COLO829 (cell line): ENCODE measurements around the gene SERPINH1.
A peak's percentile ranks its signal among the peaks of the same experiment; 100 is the strongest.

Experiments
- DNase-seq: peaks from one replicate; pipeline ENCODE4 v3.0.0; 2012; ENCODE audit warnings: low spot score

Gene SERPINH1

DNA sequence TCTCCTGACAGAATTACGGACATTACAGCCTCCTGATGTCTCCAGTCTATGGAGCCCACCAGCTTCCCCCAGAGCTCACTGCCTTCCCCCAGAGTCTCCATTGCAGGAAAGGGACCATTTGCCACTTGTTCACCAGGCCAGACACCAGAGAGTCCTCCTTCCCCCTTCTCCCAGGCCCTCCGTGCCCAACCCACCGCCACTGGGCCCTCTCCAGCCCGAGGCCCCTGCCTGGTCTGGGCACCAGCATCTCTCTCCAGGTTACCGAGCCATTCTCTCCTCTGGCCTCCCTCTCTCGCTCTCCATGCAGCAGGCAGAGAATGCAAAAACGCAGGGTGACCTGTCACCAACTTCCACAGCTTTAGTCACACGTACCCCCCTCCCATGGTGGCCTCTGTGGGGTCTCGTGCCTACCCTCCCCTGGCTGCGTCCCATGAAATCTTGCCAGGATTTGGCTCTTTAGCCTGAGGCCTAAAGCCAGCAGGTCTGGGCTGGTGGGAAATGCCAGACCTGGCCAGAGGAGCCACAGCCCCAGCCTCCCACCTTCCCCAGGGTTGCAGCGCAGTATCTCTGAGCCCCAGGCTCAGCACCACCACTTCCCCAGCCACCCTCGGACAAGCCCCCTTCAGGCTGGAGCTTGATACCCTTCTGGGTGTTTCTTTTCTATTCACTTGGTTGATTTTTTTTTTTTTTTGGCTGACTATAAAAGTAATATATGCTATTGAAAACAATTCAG lies 6.8 kb upstream of the SERPINH1 start:
- no peak for DNase-seq

DNA sequence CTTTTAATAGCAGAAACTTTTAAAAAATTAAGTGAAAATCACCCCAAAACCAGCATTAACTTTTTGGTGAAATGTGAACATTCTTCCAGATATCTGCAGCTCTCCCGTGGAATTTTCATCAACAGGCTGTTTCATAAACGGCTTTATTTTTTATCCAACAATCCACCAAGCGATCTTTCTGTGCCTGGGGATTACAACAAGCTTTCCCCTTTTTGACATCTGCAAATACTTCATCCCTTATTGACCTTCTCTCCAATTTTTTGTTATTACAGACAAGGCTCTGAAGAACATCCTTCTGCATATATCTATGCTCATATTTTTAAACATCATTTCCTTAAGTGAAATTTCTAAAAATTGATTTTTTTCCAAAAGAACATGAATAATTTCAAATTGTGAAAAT lies 5.8 kb upstream of the SERPINH1 start:
- DNase-seq, result no peak

DNA sequence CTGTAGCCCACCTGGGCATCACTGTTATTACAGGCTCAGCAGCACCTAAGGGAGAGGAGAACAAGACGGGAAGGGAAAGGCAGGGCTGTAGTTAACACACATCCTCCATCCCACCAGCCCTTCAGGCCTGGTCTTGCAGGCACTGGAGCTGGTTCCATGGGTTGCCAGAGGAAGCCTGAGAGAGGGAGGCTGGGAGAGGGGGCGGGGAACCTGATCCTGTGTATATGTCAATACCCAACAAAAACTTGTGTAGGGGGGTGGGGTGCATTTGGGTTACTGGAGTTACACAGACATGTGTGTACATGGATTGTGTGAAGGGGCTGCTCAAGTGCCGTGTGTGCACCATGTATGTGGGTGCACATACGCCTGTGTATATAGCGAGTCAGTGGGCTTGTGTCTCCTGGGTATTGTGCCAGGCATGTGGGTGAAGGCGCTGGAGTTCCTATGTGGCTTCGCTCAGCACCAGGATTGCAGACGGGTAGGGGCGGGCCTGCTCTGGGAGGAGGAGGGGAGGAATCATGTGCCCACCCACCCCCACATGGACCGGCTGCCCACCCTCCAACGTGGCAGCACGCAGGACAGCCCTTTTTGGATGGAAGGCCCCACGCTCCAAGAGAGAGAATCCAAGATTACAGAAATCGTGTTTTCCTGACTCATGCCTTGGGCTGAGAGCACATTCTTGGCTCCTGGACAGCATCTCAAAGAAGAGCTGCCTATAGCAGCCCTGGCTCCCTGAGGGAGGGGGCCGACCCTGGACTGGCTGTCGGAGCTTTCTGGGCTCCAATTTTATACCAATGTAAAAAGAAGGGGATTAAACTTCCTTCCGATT lies 4.2 kb upstream of the SERPINH1 start:
- DNase-seq, result peak; percentile 69

DNA sequence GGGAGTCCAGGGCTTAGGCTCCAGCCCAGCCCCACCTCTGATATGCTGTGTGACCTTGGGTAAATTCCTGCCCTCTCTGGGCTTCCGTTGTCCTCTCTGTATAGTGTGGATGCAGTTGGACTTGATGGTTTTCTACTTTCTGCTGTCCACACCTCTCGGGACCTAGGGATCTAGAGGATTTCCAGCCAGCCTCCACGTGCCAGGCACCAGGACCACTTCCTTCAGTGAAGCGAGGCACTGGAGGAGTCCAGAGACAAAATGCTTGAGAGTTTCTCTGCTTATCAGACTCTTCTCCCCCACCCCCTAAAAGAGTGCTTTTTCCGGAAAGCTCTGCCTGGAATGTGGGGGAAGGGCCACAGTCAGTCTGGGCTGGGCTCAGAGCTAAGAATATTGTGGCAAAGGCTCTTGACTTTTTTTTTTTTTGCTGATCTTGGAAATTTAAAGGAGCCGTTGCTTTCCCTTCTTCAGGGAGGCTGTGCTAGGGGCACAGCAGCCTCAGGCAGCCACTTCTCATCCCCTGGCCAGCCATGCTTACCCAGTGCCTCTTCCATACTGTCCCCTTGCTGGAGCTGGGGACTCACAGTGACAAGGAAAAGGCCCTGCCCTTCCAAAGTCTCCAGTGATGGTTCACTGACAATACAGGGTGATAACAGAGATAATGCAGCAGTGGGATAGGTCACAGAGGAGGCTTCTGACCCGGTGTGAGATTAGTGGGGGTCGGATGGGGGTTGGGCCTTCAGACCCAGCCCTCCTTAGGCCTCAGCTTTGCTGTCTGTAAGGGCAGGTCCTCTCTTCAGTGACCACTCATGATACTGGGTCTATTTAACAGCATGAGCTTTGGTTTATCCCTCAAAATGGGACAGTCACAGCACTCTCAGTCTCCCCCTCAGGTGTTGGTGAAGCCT lies 2.9 kb upstream of the SERPINH1 start:
- peak; percentile 71 for DNase-seq

DNA sequence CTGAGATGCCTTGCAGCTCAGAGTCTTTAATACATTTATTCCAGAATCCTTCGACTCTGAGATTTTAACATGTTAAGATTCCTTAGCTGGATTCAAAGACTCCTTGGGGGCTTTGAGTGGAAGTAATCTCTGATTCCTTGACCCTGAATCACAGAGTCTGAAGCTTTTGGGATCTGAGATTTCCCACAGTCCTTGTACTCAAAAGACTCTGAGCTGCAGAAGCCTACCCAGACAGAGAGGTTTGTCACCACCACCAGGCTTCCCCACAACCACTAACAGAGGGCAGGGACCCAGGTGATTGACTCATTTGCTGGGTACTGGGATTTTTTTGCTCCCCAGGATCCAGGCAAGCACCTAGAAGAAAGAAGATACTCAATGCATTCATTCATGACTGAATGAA lies 1.4 kb upstream of the SERPINH1 start:
- no peak for DNase-seq

DNA sequence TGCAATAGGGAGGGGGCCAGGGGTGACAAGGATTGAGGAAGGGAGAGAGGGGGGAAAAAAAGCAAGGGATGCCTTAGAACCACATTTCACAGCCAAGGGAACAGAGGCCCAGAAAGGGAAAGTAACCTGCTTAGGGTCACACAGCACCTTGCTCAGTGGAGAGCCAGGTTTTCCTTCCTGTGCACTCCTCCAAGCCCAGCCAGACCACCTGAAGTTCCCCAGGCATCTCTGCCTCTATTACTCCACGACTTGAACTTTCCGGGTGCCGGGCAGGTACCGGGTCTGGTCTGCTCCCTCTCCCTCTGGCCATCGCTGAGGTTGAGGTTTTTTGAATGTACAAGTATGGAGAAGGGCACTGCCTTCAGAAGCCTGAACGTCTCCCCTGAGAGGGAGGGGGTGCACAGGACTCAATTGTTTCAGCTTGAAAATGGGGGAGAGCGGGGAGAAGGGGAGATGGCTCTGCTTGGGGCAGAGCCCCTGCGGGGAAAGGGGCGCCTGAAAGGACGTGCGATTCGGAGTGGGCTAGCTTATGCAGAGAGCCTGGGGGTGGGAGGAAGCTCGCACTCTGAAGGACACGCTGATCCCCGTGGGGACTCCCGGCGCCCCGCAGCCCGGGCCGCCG lies 516 bp upstream of the SERPINH1 start:
- no peak for DNase-seq

DNA sequence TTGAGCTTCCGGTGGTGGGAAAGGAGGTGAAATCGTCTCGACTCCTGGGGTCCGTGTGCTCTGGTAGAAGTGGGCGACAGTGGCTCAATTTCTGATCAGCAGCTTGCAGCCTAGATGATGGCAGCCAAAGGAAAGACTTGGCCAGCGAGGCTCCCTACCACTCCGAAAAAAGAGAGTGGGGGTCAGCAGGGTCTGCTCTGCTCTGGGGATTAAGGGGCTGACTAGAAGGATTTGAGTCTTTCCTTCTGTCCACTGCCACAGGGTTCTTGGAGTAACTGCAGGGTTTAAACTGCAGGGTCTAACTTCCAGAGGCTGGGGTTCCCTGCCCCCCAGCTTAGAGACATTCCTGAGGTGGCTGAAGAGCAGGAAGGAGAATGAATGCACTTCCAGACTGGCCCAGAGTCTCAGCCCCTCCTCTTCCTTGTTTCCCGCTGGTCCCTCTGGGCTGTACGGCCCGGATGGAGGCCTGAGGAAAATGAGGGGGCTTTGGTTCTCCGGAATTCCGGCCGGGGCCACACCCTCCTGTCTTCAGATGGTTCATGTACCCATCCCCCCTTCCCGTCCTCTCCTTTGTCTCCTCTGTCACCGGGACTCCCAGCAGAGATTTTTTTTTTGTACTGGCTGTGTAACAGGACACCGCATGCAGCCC lies 907 bp downstream of the SERPINH1 start:
- DNase-seq, result peak; percentile 38

DNA sequence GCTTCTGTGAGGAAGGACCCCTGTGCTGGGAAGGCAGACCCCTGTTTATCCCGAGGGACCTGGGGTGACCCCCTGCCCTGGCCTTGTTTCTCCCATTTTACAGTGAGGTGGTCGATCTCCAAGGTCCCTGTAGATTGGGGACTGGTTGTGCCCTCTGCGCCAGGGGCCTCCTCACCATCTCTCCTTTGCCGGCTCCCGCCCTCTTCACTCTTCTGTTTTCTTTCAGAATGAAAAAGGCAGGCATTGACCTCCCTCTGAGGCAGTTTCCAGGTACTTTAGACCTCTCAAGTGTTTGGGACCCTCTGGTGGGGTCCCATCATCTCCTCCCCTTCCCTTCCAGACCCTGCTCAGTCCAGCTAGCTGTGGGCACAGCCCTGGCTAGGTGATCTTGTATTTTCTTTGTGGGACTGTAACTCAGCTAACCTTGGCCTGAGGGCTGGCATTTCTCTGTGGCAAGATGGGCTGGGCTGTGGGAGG lies 1.5 kb downstream of the SERPINH1 start:
- no peak for DNase-seq

DNA sequence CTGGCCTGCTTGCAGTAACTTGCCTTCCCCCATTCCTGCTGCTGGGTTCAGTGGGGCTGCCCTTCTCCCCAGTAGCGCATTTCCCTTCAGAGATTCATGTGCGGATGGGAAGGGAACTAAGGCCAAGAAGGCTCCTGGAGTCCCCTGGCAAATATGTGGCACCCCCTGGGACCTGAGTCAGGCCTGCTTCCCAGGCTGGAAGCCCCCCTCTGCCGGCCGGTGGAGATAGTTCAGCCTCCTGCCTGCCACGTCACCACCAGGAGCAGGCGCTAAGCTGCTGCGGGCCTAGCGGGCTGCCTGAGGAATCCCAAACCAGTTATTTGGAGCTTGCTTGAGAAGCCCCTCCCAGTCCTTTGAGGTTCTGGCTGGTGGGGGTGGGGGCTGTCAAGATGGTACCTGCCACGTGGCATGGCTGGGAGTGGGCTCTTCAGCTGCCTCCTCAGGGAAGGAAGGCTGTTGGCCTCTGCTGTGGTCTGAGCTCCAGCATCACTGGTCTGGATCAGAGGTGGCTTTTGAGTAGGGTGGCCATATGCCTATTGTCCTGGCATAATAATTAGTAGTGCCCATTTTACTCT lies 2.0 kb downstream of the SERPINH1 start:
- DNase-seq, result no peak

DNA sequence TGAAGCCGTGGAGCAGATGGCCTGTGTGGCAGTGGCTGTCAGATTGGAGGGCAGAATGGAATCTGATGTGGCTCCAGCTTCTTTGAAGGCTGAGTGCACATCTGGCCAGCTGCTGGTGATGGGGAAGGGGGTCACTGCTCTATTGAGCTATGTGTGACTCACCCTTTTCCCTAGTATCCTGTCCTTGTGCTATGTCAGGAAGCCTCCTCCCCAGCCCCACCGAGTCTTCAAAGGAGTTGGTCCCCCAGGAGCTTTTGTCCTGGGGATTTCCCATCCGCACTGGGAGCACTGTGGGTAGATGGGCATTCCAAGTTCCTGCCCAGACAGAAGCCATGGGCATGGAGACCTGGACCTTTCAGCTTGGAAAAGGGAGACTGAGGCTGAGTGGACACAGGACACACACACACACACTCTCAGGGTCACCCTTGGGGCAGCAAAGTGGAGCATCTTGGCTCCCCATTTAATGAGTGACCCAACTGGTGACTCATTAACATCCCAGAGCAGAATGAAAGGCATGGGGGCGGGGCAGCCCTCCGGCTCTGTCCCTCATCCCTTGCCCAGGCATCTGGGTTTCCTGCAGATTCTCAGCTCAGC lies 3.3 kb downstream of the SERPINH1 start:
- DNase-seq, result peak; percentile 62

DNA sequence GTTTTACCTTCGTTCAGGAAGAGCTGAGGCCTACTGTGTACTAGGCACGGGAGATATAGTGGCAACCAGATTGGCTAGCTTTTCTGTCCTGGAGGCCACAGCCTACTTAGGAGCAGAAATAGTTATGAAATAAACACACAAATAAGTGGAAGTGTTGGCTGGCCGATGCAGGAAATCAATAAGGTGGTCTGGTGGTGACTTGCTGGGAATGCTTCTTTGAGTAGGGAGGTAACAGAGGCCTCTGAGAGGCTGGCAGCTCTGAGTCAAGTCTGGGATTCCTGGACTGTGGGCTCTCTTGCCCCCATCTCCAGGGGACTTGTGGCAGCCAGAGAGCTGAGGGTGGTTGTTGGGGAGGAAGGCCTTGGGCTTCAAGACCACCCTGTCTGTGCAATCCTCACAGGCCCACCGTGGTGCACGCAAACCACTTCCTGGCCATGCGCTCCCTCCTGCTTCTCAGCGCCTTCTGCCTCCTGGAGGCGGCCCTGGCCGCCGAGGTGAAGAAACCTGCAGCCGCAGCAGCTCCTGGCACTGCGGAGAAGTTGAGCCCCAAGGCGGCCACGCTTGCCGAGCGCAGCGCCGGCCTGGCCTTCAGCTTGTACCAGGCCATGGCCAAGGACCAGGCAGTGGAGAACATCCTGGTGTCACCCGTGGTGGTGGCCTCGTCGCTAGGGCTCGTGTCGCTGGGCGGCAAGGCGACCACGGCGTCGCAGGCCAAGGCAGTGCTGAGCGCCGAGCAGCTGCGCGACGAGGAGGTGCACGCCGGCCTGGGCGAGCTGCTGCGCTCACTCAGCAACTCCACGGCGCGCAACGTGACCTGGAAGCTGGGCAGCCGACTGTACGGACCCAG lies 4.1 kb downstream of the SERPINH1 start:
- no peak for DNase-seq

DNA sequence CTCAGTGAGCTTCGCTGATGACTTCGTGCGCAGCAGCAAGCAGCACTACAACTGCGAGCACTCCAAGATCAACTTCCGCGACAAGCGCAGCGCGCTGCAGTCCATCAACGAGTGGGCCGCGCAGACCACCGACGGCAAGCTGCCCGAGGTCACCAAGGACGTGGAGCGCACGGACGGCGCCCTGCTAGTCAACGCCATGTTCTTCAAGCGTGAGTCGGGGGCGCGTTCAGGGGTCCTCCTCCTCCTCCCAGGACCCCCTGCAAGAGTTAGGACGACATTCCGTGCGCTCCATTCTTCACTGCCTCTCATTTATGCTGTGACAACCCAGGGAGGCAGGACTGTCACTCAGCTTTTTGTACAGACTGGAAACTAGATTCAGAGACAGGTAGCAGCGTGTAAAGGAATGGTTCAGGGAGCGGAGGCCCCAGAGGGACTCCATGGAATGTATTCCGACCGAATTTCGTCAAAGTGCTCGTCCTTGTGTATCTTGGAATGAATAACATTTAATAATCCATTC lies 4.8 kb downstream of the SERPINH1 start:
- no peak for DNase-seq

DNA sequence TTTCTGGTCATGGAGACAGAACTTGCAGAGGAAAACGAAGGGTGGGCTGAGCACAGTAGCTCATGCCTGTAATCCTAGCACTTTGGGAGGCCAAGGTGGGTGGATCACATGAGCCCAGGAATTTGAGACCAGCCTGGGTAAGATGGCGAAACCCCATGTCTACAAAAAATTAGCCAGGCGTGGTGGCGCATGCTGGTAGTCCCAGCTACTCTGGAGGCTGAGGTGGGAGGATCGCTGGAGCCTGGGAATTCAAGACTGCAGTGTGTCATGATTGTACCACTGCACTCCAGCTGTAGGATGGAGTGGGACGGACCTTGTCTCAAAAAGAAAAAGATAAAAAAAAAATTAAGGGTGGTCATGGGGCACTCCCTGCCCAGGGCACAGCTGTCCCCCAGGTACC lies 5.9 kb downstream of the SERPINH1 start:
- no peak for DNase-seq

DNA sequence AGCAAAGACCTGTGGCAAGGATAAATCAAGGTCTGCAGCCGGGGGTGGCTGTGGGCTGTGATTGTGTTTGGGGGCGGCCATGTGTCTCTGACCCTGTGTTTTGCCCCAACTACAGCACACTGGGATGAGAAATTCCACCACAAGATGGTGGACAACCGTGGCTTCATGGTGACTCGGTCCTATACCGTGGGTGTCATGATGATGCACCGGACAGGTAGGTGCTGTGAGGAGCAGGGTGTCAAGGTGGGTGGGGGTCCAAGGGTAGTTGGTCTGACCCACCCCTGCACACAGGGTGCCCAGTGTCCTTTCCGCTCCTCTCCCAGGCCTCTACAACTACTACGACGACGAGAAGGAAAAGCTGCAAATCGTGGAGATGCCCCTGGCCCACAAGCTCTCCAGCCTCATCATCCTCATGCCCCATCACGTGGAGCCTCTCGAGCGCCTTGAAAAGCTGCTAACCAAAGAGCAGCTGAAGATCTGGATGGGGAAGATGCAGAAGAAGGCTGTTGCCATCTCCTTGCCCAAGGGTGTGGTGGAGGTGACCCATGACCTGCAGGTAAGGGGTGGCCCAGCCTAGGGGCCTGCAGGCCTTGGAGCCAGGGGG lies 6.7 kb downstream of the SERPINH1 start:
- DNase-seq, result no peak

DNA sequence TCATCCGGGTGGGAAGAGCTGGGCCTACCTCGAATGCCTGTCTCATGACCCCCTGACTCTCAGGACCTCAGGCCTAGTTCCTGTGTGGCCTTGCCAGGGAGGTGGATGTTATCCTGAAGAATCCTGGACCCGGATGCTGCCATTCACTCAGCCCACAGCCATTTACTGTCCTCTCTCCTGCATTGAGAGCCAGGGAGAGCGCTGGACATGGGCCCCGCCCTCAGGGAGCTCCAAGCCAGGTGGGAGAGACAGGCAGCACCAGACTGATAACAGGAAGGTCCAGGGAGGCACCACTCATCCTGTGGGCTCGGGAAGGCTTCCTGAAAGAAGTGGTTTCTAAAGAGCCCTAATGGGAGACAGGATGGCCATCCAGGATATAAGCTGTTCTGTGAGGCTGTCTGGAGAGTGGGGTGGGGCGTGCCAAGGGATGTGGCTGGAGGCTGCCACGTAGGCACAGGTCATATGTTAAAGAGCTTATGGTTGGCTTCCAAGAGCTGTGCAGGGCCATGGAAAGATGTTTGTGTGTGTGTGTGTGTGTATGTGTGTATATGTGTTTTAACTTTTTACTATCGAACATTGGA lies 8.6 kb downstream of the SERPINH1 start:
- DNase-seq, result no peak

DNA sequence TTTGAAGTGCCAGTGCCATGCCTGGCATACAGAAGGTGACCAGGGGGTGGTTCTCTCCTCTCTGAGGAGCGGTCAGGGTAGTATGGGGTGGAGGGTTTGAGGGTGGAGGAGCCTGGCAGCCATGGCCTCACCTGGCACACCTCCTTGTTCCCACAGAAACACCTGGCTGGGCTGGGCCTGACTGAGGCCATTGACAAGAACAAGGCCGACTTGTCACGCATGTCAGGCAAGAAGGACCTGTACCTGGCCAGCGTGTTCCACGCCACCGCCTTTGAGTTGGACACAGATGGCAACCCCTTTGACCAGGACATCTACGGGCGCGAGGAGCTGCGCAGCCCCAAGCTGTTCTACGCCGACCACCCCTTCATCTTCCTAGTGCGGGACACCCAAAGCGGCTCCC lies 9.6 kb downstream of the SERPINH1 start:
- no peak for DNase-seq

DNA sequence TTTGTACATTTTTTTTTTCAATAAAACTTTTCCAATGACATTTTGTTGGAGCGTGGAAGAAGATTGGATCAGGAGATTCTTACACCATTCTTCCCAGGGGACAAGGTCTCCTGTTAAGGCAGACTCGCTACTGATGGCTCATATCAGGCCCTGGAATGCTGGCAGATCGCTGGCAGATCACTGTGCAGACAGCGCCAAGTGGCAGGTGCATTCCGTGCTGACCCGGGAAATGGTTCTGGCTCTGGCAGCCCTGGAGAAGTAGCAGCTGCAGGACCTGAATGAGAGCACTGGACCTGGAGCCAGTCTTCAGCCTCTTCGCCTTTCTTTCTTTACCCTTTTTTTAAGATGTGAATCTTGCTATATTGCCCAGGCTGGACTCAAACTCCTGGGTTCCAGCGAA lies 10.7 kb downstream of the SERPINH1 start:
- DNase-seq, result no peak
